MM.1S (cell line): Measurements from ENCODE around the gene CCN2.

Experiments used
- DNase-seq: peaks from one replicate; pipeline ENCODE4 v3.0.0-alpha.2; 2015
- H2AFZ ChIP-seq: fragments of 300-600 bp; sonication (generic); 2 replicates; pipeline ENCODE4 v1.6.0; 2016; ENCODE audit warnings: antibody characterized with exemption, low read length
- H3F3A ChIP-seq: fragments of 300-600 bp; sonication (generic); 2 replicates; pipeline ENCODE4 v1.6.1; 2016; ENCODE audit warnings: mild to moderate bottlenecking, antibody characterized with exemption, low read length, moderate library complexity, mixed read lengths; ENCODE audit not compliant: insufficient read depth
- H3K27ac ChIP-seq: fragments of 300-600 bp; sonication (generic); 2 replicates; pipeline ENCODE4 v1.5.1; 2016; ENCODE audit warnings: mild to moderate bottlenecking, low read length
- H3K27me3 ChIP-seq: fragments of 300-600 bp; sonication (generic); replicated peaks from 2 replicates; pipeline ENCODE4 v1.6.0; 2016; ENCODE audit warnings: low read length; ENCODE audit not compliant: insufficient read depth
- H3K36me3 ChIP-seq: fragments of 300-600 bp; sonication (generic); replicated peaks from 2 replicates; pipeline ENCODE4 v1.6.1; 2016; ENCODE audit warnings: mild to moderate bottlenecking, low read length, mixed read lengths; ENCODE audit not compliant: insufficient read depth
- H3K4me1 ChIP-seq: fragments of 300-600 bp; sonication (generic); 2 replicates; pipeline ENCODE4 v1.6.1; 2016; ENCODE audit warnings: low read length, mixed read lengths
- H3K4me2 ChIP-seq: fragments of 300-600 bp; sonication (generic); 2 replicates; pipeline ENCODE4 v1.6.0; 2016; ENCODE audit warnings: low read depth, low read length
- H3K4me3 ChIP-seq: fragments of 300-600 bp; sonication (generic); 2 replicates; pipeline ENCODE4 v1.5.1; 2016; ENCODE audit warnings: low read length, mixed read lengths
- H3K79me2 ChIP-seq: fragments of 300-600 bp; sonication (generic); 2 replicates; pipeline ENCODE4 v1.6.1; 2016; ENCODE audit warnings: mixed run types, low read length, mixed read lengths
- H3K9ac ChIP-seq: fragments of 300-600 bp; sonication (generic); 2 replicates; pipeline ENCODE4 v1.6.1; 2016; ENCODE audit warnings: low read length, mixed read lengths
- H3K9me2 ChIP-seq: fragments of 300-600 bp; sonication (generic); replicated peaks from 2 replicates; pipeline ENCODE4 v1.6.1; 2016; ENCODE audit warnings: mild to moderate bottlenecking, low read length, mixed read lengths; ENCODE audit not compliant: insufficient read depth
- H3K9me3 ChIP-seq: fragments of 300-600 bp; sonication (generic); replicated peaks from 2 replicates; pipeline ENCODE4 v1.6.1; 2016; ENCODE audit warnings: mild to moderate bottlenecking, low read length, mixed read lengths; ENCODE audit not compliant: insufficient read depth
- H4K20me1 ChIP-seq: fragments of 300-600 bp; sonication (generic); 2 replicates; pipeline ENCODE4 v1.6.1; 2016; ENCODE audit warnings: mild to moderate bottlenecking, low read length, moderate library complexity, mixed read lengths; ENCODE audit not compliant: insufficient read depth
- EZH2 ChIP-seq: fragments of 300-600 bp; sonication (generic); optimal IDR thresholded peaks from 2 replicates; pipeline ENCODE3; 2017; ENCODE audit warnings: low read depth, mild to moderate bottlenecking, antibody characterized with exemption, low read length, mixed read lengths
- EZH2phosphoT487 ChIP-seq: fragments of 300-600 bp; sonication (generic); IDR thresholded peaks from 2 replicates; pipeline ENCODE4 v1.6.1; 2018; ENCODE audit warnings: antibody characterized with exemption, low read length
- TF ChIP-seq, protein P1 (sequence below): fragments of 300-600 bp; sonication (generic); IDR thresholded peaks from 2 replicates; pipeline ENCODE4 v1.5.1; 2016; ENCODE audit warnings: antibody characterized with exemption, low read length, mixed read lengths

CCN2 gene

DNA sequence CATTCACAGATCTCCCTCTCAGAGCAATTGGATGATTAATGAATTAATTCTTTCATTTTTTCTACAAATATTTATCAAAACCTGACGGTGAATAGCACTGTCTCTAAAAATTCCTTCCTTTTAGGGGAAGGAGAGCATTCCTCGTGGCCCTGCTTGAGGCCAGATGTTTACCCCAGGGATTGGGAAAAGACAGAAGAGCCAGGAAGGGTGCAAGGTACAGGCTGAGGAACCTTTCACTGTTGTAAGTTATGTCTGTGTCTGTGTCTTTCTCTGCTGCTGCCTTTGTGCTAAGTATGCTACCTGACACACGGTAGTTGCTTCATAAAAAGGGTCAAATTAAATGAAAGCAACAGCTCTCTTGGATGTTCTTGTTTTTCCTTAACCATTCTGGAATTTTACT, 27.4 kb upstream of the CCN2 start:
- no peak overlapping the region for H3K4me3 ChIP-seq
- H3K27ac ChIP-seq, result no peak overlapping the region
- no peaks in the 10 kb centered on the region for H3K79me2 ChIP-seq
- no peaks in the 10 kb centered on the region for H3K9me2 ChIP-seq
- H4K20me1 ChIP-seq, result no peaks in the 10 kb centered on the region
- H3K9ac ChIP-seq, result no peak overlapping the region
- H3K4me2 ChIP-seq, result no peak overlapping the region
- H2AFZ ChIP-seq, result no peak overlapping the region
- TF ChIP-seq EZH2 (no peak), EZH2phosphoT487 (no peak)
- TF ChIP-seq, protein P1, sequence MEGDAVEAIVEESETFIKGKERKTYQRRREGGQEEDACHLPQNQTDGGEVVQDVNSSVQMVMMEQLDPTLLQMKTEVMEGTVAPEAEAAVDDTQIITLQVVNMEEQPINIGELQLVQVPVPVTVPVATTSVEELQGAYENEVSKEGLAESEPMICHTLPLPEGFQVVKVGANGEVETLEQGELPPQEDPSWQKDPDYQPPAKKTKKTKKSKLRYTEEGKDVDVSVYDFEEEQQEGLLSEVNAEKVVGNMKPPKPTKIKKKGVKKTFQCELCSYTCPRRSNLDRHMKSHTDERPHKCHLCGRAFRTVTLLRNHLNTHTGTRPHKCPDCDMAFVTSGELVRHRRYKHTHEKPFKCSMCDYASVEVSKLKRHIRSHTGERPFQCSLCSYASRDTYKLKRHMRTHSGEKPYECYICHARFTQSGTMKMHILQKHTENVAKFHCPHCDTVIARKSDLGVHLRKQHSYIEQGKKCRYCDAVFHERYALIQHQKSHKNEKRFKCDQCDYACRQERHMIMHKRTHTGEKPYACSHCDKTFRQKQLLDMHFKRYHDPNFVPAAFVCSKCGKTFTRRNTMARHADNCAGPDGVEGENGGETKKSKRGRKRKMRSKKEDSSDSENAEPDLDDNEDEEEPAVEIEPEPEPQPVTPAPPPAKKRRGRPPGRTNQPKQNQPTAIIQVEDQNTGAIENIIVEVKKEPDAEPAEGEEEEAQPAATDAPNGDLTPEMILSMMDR, result no peak
- H3K36me3 ChIP-seq, result no peaks in the 10 kb centered on the region
- no peaks in the 10 kb centered on the region for H3K9me3 ChIP-seq
- H3F3A ChIP-seq, result no peaks in the 10 kb centered on the region
- no peaks in the 10 kb centered on the region for H3K27me3 ChIP-seq
- no peaks in the 10 kb centered on the region for H3K4me1 ChIP-seq
- DNase-seq, result no peak

DNA sequence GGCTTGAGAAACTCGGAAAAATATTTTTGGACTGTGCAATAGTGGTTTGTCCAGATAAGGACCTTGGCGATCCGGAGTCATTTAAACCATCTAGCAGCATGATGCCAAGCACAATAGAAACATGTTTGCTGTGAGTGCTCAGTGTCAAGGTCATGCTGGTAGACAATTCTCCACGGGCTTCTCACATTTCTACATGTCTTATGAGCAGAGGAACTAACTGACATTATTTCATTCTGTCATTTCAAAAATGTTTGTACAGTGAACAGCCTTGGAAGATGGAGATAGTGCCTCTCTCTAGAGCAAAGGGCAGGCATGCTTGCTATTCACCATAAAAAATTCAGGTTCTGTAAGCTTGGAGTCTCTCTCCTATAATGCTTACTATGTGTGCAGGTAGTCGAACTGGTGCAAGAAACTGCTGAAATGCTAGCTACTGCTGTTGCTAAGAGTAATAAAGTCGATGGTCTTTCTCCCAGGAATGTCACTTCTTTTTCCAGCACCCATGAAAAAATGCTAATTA, 25.4 kb upstream of the CCN2 start:
- no peaks in the 10 kb centered on the region for H3K9me2 ChIP-seq
- H4K20me1 ChIP-seq, result no peaks in the 10 kb centered on the region
- no peak overlapping the region for H2AFZ ChIP-seq
- H3K4me2 ChIP-seq, result no peak overlapping the region
- no peak overlapping the region for H3K27ac ChIP-seq
- H3K4me1 ChIP-seq, result no peaks in the 10 kb centered on the region
- DNase-seq, result no peak
- no peaks in the 10 kb centered on the region for H3K79me2 ChIP-seq
- no peaks in the 10 kb centered on the region for H3F3A ChIP-seq
- TF ChIP-seq EZH2phosphoT487 (no peak), EZH2 (no peak)
- TF ChIP-seq, protein P1, result no peak
- H3K36me3 ChIP-seq, result no peaks in the 10 kb centered on the region
- no peaks in the 10 kb centered on the region for H3K9me3 ChIP-seq
- H3K4me3 ChIP-seq, result no peak overlapping the region
- no peak overlapping the region for H3K9ac ChIP-seq
- H3K27me3 ChIP-seq, result no peaks in the 10 kb centered on the region

DNA sequence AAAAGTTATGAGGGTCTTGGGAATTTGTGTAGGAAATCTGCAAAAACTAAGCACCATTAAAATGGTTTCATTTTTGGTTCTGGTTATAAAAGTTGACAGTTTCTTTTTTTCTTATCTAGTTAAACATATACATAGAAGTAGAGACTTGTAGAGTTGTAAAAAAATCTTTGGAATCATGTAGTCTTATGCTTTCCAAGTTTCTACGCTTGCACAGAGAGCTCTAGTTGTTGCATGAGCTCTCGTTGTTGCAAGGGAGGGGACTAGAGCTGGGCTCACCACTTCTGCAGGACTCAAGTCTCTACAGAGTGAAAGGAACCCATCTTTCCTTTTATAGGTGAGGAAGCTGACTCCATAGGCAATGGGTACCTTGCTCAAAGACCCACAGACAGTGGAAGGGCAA, 21.6 kb upstream of the CCN2 start:
- Histone ChIP-seq H3K9ac (no peak overlapping the region), H3K4me1 (peaks cover 6% of the 10 kb centered on the region; the same call in 1 of the 2 replicates), H2AFZ (no peak overlapping the region), H3K36me3 (no peaks in the 10 kb centered on the region), H3K9me3 (no peaks in the 10 kb centered on the region), H3K4me3 (no peak overlapping the region), H4K20me1 (no peaks in the 10 kb centered on the region), H3K27ac (no peak overlapping the region), H3K27me3 (no peaks in the 10 kb centered on the region), H3K79me2 (no peaks in the 10 kb centered on the region), H3K9me2 (no peaks in the 10 kb centered on the region), H3K4me2 (no peak overlapping the region), H3F3A (no peaks in the 10 kb centered on the region)
- TF ChIP-seq EZH2phosphoT487, result no peak
- no peak for TF ChIP-seq EZH2
- TF ChIP-seq, protein P1, result no peak
- DNase-seq, result no peak
